GM12878 (cell line): Measurements from ENCODE around the gene TIA1. TPM values are rescaled to one million over a fixed set of nuclear protein-coding genes. Genes with fewer than 3 reads are reported as not detected.

Experiments used
- BMI1 ChIP-seq: fragments of 450-650 bp; IDR thresholded peaks from 2 replicates; pipeline ENCODE4 v1.6.1; 2016; ENCODE audit warnings: mild to moderate bottlenecking, moderate library complexity, borderline replicate concordance
- CEBPZ ChIP-seq: fragments of 150-350 bp; IDR thresholded peaks from 2 replicates; pipeline ENCODE4 v1.6.1; 2016; ENCODE audit warnings: low read depth, low read length
- E4F1 ChIP-seq: fragments of 450-650 bp; IDR thresholded peaks from 2 replicates; pipeline ENCODE4 v1.6.1; 2018; ENCODE audit warnings: borderline replicate concordance, mild to moderate bottlenecking; ENCODE audit not compliant: partially characterized antibody
- FOXM1 ChIP-seq: IDR thresholded peaks from 2 replicates; pipeline ENCODE4 v1.6.1; 2012; ENCODE audit warnings: low read depth, mild to moderate bottlenecking, inconsistent platforms, low read length, moderate library complexity
- HCFC1 ChIP-seq: fragments of 150-350 bp; IDR thresholded peaks from 2 replicates; pipeline ENCODE4 v1.6.1; 2014; ENCODE audit warnings: low read length
- IRF4 ChIP-seq: IDR thresholded peaks from 2 replicates; pipeline ENCODE4 v1.6.1; 2011; ENCODE audit warnings: low read depth, low read length
- JUNB ChIP-seq: IDR thresholded peaks from 2 replicates; pipeline ENCODE4 v1.6.1; 2016; ENCODE audit warnings: antibody characterized with exemption, mild to moderate bottlenecking
- MYB ChIP-seq: fragments of 150-350 bp; IDR thresholded peaks from 2 replicates; pipeline ENCODE4 v1.6.1; 2014; ENCODE audit warnings: mild to moderate bottlenecking, low read depth, low read length, borderline replicate concordance
- NFXL1 ChIP-seq: fragments of 450-650 bp; IDR thresholded peaks from 2 replicates; pipeline ENCODE4 v1.6.1; 2017; ENCODE audit warnings: antibody characterized with exemption, mild to moderate bottlenecking, borderline replicate concordance
- NR2C1 ChIP-seq: fragments of 450-650 bp; IDR thresholded peaks from 2 replicates; pipeline ENCODE4 v1.6.1; 2017; ENCODE audit warnings: antibody characterized with exemption, mild to moderate bottlenecking, moderate library complexity
- NR2F1 ChIP-seq: fragments of 450-650 bp; conservative IDR thresholded peaks from 2 replicates; pipeline ENCODE4 v1.6.1; 2017; ENCODE audit warnings: mild to moderate bottlenecking
- POLR2AphosphoS5 ChIP-seq: IDR thresholded peaks from 2 replicates; pipeline ENCODE4 v1.6.1; 2011; ENCODE audit warnings: mild to moderate bottlenecking, low read length, inconsistent platforms
- RELA ChIP-seq: fragments of 450-650 bp; IDR thresholded peaks from 2 replicates; pipeline ENCODE4 v1.8.0; 2014; ENCODE audit warnings: borderline replicate concordance; ENCODE audit not compliant: partially characterized antibody
- RUNX3 ChIP-seq: IDR thresholded peaks from 2 replicates; pipeline ENCODE4 v1.6.1; 2012; ENCODE audit warnings: low read length, inconsistent platforms
- SRF ChIP-seq, 2 experiments: IDR thresholded peaks; 2 replicates each; pipeline ENCODE4 v1.6.1; 2011; ENCODE audit warnings: low read depth in 2 of 2, low read length in 2 of 2, mild to moderate bottlenecking in 1 of 2, moderate library complexity in 1 of 2
- STAT1 ChIP-seq: fragments of 450-650 bp; conservative IDR thresholded peaks from 2 replicates; pipeline ENCODE4 v1.6.1; 2014; ENCODE audit warnings: antibody characterized with exemption, mild to moderate bottlenecking
- TAF1 ChIP-seq: IDR thresholded peaks from 2 replicates; pipeline ENCODE4 v1.6.1; 2011; ENCODE audit warnings: mild to moderate bottlenecking, low read depth, low read length, borderline replicate concordance
- USF1 ChIP-seq: IDR thresholded peaks from 2 replicates; pipeline ENCODE4 v1.6.1; 2011; ENCODE audit warnings: borderline replicate concordance, low read depth, mild to moderate bottlenecking, moderate library complexity, mixed read lengths, low read length; ENCODE audit not compliant: insufficient read depth; ENCODE audit errors: extremely low read length
- ZBTB33 ChIP-seq: fragments of 450-650 bp; IDR thresholded peaks from 2 replicates; pipeline ENCODE4 v1.6.1; 2017; ENCODE audit warnings: mild to moderate bottlenecking
- ZNF217 ChIP-seq: fragments of 450-650 bp; IDR thresholded peaks from 2 replicates; pipeline ENCODE4 v1.6.1; 2017; ENCODE audit warnings: antibody characterized with exemption, mild to moderate bottlenecking
- ZNF24 ChIP-seq: fragments of 450-650 bp; IDR thresholded peaks from 2 replicates; pipeline ENCODE4 v1.6.1; 2017; ENCODE audit warnings: antibody characterized with exemption, mild to moderate bottlenecking
- ZSCAN29 ChIP-seq: fragments of 450-650 bp; IDR thresholded peaks from 2 replicates; pipeline ENCODE4 v1.6.1; 2017; ENCODE audit warnings: mild to moderate bottlenecking, moderate library complexity
- polyA plus RNA-seq, 11 experiments: library from polyadenylated mRNA; depleted of rRNA in 4 of 11; unstranded in 6 of 11; stranded (reverse) in 5 of 11; fragments of >200 nt; fragmentation: Nextera tagmentation in 4 of 11; fragmentation: Illumina TruSeq in 1 of 11; extraction: Ambion mirVana in 4 of 11; extraction: Trizol in 1 of 11; gene quantifications; 1 replicate in 1 of 11; 2 replicates in 10 of 11; pipeline versions ENCODE4 v1.2.1 to v1.2.3, GENCODE V29; 2011 to 2016; ENCODE audit warnings: inconsistent platforms in 2 of 11, missing spikeins in 2 of 11, low read depth in 1 of 11
- total RNA-seq, 4 experiments: library from RNA; depleted of rRNA in 3 of 4; stranded (reverse); fragments of >200 nt in 3 of 4; fragmentation: Illumina TruSeq in 1 of 4; extraction: Trizol in 1 of 4; gene quantifications; 2 replicates each; pipeline versions ENCODE4 v1.2.1 to v1.2.3, GENCODE V29; 2013 to 2021

Gene TIA1
- total and polyA plus RNA-seq, 10 of the 15 experiments (the other 5 are each of a cell fraction or from before 2014, with no cell fraction given) = 21.5 to 155 (median 67.0) TPM

GRCh38 chr2:70190418-70191243 lies 57.8 kb downstream of the TIA1 start, which contains the start of gene C2orf42 (continued):
- TF ChIP-seq ZNF217 = no peak
- 0 out of 2 replicates have a peak, but pooled peaks have one; percentile 23 for TF ChIP-seq MYB
- TF ChIP-seq STAT1 = no peak; the same call in 1 of the 2 replicates
- peak; percentile 81 for TF ChIP-seq USF1
- 0 out of 2 replicates have a peak, but pooled peaks have one; percentile 35 for TF ChIP-seq IRF4
- peak; percentile 73; the same call in 1 of the 2 replicates for TF ChIP-seq NR2F1
- 0 out of 4 replicates have a peak, but pooled peaks of 1 of the 2 experiments have one; percentile 66 for TF ChIP-seq SRF (IDR thresholded peaks at IDR 0.05; ENCODE audit: low read depth in 2 of 2, low read length in 2 of 2)
- TF ChIP-seq CEBPZ = no peak
- peak; percentile 99 for TF ChIP-seq POLR2AphosphoS5
- TF ChIP-seq FOXM1 = 0 out of 2 replicates have a peak, but pooled peaks have one; percentile 28
- no peak for TF ChIP-seq ZBTB33
- TF ChIP-seq RELA = peak; percentile 19
- no peak for TF ChIP-seq ZSCAN29
- peak; percentile 4; the same call in 1 of the 2 replicates for TF ChIP-seq NR2C1
- peak; percentile 73 for TF ChIP-seq TAF1
- peak; percentile 78 for TF ChIP-seq HCFC1
- TF ChIP-seq RUNX3 = peak; percentile 96
- TF ChIP-seq BMI1 = peak; percentile 3; the same call in 1 of the 2 replicates
- TF ChIP-seq JUNB = no peak; the same call in 1 of the 2 replicates
- TF ChIP-seq E4F1 = peak; percentile 88
- no peak for TF ChIP-seq NFXL1
- no peak for TF ChIP-seq ZNF24
